Upper lobe of right lung (tissue), 1 donor: Measurements from ENCODE around the gene RAB4B. TPM values are rescaled to one million over a fixed set of nuclear protein-coding genes. Genes with fewer than 3 reads are reported as not detected.

Source experiments
- ATAC-seq: fragments of 200-7000 bp; cut with Tn5 transposase; one replicate; pipeline ENCODE4 v1.9.1; 2020; ENCODE audit warnings: mild to moderate bottlenecking, moderate library complexity
- DNase-seq: peaks from one replicate; pipeline ENCODE4 v3.0.0-alpha.2; 2020
- H3K27ac ChIP-seq: fragments of 200-600 bp; one replicate; pipeline ENCODE4 v1.8.0; 2022
- H3K27me3 ChIP-seq: fragments of 200-600 bp; one replicate; pipeline ENCODE4 v1.8.0; 2022; ENCODE audit warnings: mild to moderate bottlenecking
- H3K36me3 ChIP-seq: fragments of 200-600 bp; one replicate; pipeline ENCODE4 v1.8.0; 2022
- H3K4me1 ChIP-seq: fragments of 200-600 bp; one replicate; pipeline ENCODE4 v1.8.0; 2022
- H3K4me3 ChIP-seq: fragments of 200-600 bp; one replicate; pipeline ENCODE4 v1.8.0; 2022; ENCODE audit warnings: mild to moderate bottlenecking
- H3K9me3 ChIP-seq: fragments of 200-600 bp; one replicate; pipeline ENCODE4 v1.8.0; 2022
- intact Hi-C: fragments of 100-400 bp; cut with DNase I; formaldehyde crosslinking; loops from one replicate; pipeline ENCODE4 v1.11.0; 2022
- total RNA-seq: library from RNA; stranded (reverse); fragmentation: NEBNext Ultra II Directional; extraction: Animal tissue kit (Norgen Biotek cat#: 25700); gene quantifications from one replicate; pipeline ENCODE4 v1.2.1, GENCODE V29; 2021
- TF ChIP-seq, protein P1 (sequence below): fragments of 200-600 bp; IDR thresholded peaks from one replicate; pipeline ENCODE4 v1.8.0; 2022; ENCODE audit warnings: antibody characterized with exemption
- donor health status: DM: no; HTN: yes; CAD: no; lungs with severe emphysema.

Gene RAB4B
- total RNA-seq, 1 donor from 2014 or later = 45.4 TPM

DNA sequence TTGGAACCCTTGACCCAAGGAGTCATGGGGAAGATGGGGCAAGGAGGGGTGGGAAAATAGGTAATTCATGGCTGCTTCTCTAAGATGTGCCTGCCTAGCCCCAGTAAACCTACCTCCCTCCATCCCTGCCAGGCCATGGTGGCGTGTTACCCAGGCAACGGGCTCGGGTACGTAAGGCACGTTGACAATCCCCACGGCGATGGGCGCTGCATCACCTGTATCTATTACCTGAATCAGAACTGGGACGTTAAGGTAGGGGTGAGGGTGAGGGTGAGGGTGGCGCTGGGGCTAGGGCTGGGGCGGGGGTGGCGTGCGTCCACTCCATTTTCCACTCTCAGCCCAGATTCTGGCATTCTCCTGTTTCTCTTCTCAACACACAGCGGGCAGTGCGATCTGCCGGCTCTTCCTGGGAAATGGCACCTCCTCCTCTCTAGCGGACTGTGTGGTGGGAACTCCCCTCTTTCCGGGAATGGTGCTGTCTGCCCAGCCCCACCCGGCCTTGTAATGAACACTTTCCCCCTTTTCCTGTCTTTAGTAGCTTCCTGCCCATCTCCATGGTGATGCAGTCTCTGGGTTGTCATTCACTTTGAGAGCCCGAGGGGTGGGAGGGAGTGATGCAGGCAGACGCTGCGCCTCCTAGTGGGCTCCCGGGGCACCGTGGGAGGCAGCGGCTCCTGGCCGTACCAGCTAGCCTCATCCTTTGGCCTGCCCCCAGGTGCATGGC lies 28.5 kb downstream of the RAB4B start:
- Histone ChIP-seq H3K27ac (peak overlapping the region; percentile 92), H3K27me3 (no peaks in the 10 kb centered on the region), H3K36me3 (peaks cover 65% of the 10 kb centered on the region), H3K4me3 (peak overlapping the region; percentile 23), H3K9me3 (no peaks in the 10 kb centered on the region), H3K4me1 (peaks cover 79% of the 10 kb centered on the region)
- DNase-seq (peak; percentile 86), ATAC-seq (peak; percentile 55)
- intact Hi-C loops = no loop called here
- TF ChIP-seq, protein P1, sequence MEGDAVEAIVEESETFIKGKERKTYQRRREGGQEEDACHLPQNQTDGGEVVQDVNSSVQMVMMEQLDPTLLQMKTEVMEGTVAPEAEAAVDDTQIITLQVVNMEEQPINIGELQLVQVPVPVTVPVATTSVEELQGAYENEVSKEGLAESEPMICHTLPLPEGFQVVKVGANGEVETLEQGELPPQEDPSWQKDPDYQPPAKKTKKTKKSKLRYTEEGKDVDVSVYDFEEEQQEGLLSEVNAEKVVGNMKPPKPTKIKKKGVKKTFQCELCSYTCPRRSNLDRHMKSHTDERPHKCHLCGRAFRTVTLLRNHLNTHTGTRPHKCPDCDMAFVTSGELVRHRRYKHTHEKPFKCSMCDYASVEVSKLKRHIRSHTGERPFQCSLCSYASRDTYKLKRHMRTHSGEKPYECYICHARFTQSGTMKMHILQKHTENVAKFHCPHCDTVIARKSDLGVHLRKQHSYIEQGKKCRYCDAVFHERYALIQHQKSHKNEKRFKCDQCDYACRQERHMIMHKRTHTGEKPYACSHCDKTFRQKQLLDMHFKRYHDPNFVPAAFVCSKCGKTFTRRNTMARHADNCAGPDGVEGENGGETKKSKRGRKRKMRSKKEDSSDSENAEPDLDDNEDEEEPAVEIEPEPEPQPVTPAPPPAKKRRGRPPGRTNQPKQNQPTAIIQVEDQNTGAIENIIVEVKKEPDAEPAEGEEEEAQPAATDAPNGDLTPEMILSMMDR = peak; percentile 89

DNA sequence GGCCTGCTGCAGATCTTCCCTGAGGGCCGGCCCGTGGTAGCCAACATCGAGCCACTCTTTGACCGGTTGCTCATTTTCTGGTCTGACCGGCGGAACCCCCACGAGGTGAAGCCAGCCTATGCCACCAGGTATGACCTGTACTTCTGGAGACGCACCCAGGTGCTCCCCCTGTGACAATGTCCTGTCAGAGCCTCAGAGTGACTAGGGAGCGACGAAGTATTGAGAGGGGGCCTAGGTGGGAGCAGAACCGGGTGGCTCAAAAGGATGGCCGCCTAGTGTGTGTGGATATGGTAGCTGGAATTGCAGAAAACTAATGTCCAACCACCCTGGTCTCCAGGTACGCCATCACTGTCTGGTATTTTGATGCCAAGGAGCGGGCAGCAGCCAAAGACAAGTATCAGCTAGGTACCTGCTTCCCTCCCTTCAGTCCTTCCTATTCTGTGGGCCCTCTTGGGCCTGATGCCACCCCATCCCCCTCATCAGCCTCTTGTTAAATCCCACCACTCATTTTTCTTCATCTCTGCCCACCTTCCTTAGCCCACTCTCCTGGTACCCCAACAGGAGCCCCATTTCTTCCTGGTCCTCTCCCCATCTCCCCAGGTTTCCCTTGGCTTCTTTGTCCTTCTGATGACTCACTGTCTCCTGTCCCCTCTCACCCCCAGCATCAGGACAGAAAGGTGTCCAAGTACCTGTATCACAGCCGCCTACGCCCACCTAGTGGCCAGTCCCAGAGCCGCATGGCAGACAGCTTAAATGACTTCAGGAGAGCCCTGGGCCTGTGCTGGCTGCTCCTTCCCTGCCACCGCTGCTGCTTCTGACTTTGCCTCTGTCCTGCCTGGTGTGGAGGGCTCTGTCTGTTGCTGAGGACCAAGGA lies 29.3 kb downstream of the RAB4B start:
- DNase-seq (peak; percentile 70), ATAC-seq (no peak)
- intact Hi-C loops = no loop called here
- Histone ChIP-seq H3K9me3 (no peaks in the 10 kb centered on the region), H3K36me3 (peaks cover 59% of the 10 kb centered on the region), H3K4me3 (no peak overlapping the region), H3K4me1 (peaks cover 79% of the 10 kb centered on the region), H3K27me3 (no peaks in the 10 kb centered on the region), H3K27ac (peak overlapping the region; percentile 92)
- TF ChIP-seq, protein P1 = peak; percentile 24

DNA sequence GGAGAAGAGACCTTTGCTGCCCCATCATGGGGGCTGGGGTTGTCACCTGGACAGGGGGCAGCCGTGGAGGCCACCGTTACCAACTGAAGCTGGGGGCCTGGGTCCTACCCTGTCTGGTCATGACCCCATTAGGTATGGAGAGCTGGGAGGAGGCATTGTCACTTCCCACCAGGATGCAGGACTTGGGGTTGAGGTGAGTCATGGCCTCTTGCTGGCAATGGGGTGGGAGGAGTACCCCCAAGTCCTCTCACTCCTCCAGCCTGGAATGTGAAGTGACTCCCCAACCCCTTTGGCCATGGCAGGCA lies 29.9 kb downstream of the RAB4B start:
- Histone ChIP-seq H3K4me3 (no peak overlapping the region), H3K27ac (peak overlapping the region; percentile 92), H3K27me3 (no peaks in the 10 kb centered on the region), H3K9me3 (no peaks in the 10 kb centered on the region), H3K36me3 (peaks cover 59% of the 10 kb centered on the region), H3K4me1 (peaks cover 79% of the 10 kb centered on the region)
- intact Hi-C loops = no loop called here
- no peak for ATAC-seq
- DNase-seq = no peak
- TF ChIP-seq, protein P1 = no peak

DNA sequence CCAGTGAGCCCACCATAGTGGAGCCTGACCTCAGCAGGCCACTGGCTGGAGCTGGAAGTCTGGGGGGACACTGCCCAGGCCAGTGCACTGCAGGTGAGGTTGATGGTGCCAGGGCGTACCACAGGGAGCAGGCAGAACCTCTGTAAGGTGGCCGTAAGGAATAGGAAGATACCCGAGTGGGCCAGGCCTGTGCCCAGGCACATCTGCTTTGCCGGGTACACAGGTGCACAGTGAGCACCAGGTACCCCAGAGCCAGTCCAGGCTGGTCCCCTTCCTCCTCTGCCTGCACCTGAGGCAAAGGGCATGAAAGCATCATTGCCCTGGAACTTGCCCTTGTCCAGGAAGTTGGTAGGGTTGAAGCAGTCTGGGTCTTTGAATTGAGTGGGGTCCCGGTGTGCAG lies 30.4 kb downstream of the RAB4B start:
- intact Hi-C loops = no loop called here
- H3K4me1 ChIP-seq = peaks cover 76% of the 10 kb centered on the region
- TF ChIP-seq, protein P1 = no peak
- no peaks in the 10 kb centered on the region for H3K9me3 ChIP-seq
- H3K36me3 ChIP-seq = peaks cover 55% of the 10 kb centered on the region
- H3K27ac ChIP-seq = no peak overlapping the region
- DNase-seq (no peak), ATAC-seq (no peak)
- no peaks in the 10 kb centered on the region for H3K27me3 ChIP-seq
- H3K4me3 ChIP-seq = no peak overlapping the region

DNA sequence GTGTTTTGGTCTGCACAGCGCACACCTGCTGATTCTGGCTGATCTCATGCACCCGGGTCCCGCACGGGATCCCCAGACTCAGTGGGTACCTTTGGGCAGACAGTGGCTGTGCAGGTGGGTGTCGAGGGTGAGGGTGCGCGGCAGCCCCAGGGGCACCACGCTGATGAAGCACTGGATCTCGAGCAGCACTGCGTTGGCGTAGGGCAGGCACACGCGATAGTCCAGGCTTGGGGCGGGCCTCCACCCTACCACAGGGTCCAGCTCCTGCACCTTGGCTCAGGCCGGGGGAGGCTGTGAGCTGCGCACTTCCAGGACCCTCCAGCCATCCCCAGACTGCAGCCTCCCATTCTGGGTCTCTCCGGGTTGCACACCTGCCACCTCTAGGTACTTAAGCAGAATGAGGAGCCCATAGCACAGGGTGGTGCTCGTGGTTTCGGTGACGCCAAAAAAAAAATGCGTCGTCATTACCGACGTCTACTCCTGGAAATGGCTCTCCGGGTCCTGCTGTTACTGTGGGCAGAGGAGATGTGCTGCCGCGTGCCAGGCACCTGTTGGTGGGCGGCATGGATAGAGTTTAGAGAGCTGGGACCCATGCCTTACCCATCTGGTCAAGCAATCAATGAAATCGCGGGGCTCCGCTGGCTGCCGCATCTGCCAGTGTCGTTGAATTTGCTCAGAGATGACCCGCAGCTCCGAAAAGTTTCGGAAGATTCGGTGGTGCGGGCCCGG lies 31.5 kb downstream of the RAB4B start:
- Histone ChIP-seq H3K36me3 (peaks cover 48% of the 10 kb centered on the region), H3K4me3 (peak overlapping the region; percentile 50), H3K4me1 (peaks cover 66% of the 10 kb centered on the region), H3K9me3 (no peaks in the 10 kb centered on the region), H3K27me3 (no peaks in the 10 kb centered on the region), H3K27ac (peak overlapping the region; percentile 78)
- DNase-seq (peak; percentile 65), ATAC-seq (no peak)
- intact Hi-C loops = no loop called here
- TF ChIP-seq, protein P1 = no peak
